HL-60 (cell line): Measurements from ENCODE around the gene SLC1A5.
"Not testable (repeated sequence)": the region's sequence is repeated elsewhere in the genome, so short reads cannot be mapped to it uniquely, and the experiment has no call there.

Experiments
- DNase-seq, 2 experiments: peaks; one replicate each; pipeline ENCODE4 v3.0.0-alpha.2; 2010 to 2020; ENCODE audit warnings: low read depth in 1 of 2, low spot score in 1 of 2
- H3K27ac ChIP-seq: fragments of 250-450 bp; sonication (Bioruptor Pico); replicated peaks from 2 replicates; pipeline ENCODE4 v1.5.1; 2020; ENCODE audit warnings: mild to moderate bottlenecking, moderate library complexity
- H3K27me3 ChIP-seq: fragments of 250-450 bp; sonication (Bioruptor Pico); 2 replicates; pipeline ENCODE4 v1.5.1; 2021; ENCODE audit warnings: mild to moderate bottlenecking, moderate library complexity; ENCODE audit not compliant: insufficient read depth, poor library complexity, severe bottlenecking
- H3K4me3 ChIP-seq: replicated peaks from 2 replicates; pipeline ENCODE4 v1.5.1; 2011; ENCODE audit warnings: mild to moderate bottlenecking, control low read depth, low read length; ENCODE audit not compliant: insufficient read depth
- GABPA ChIP-seq: IDR thresholded peaks from 2 replicates; pipeline ENCODE4 v1.6.1; 2012; ENCODE audit warnings: low read depth
- POLR2AphosphoS5 ChIP-seq: IDR thresholded peaks from 2 replicates; pipeline ENCODE4 v1.6.1; 2012; ENCODE audit warnings: low read depth
- SPI1 ChIP-seq: IDR thresholded peaks from 2 replicates; pipeline ENCODE4 v1.6.1; 2012; ENCODE audit warnings: low read depth, mild to moderate bottlenecking, borderline replicate concordance
- TF ChIP-seq, protein P1 (sequence below): IDR thresholded peaks from one replicate; pipeline ENCODE4 v1.5.1; 2011; ENCODE audit warnings: low read length, control low read depth, inconsistent platforms; ENCODE audit not compliant: insufficient read depth
- TF ChIP-seq, protein P2 (sequence below): IDR thresholded peaks from 2 replicates; pipeline ENCODE4 v1.6.1; 2012; ENCODE audit warnings: low read depth; ENCODE audit not compliant: insufficient replicate concordance

SLC1A5 gene

DNA sequence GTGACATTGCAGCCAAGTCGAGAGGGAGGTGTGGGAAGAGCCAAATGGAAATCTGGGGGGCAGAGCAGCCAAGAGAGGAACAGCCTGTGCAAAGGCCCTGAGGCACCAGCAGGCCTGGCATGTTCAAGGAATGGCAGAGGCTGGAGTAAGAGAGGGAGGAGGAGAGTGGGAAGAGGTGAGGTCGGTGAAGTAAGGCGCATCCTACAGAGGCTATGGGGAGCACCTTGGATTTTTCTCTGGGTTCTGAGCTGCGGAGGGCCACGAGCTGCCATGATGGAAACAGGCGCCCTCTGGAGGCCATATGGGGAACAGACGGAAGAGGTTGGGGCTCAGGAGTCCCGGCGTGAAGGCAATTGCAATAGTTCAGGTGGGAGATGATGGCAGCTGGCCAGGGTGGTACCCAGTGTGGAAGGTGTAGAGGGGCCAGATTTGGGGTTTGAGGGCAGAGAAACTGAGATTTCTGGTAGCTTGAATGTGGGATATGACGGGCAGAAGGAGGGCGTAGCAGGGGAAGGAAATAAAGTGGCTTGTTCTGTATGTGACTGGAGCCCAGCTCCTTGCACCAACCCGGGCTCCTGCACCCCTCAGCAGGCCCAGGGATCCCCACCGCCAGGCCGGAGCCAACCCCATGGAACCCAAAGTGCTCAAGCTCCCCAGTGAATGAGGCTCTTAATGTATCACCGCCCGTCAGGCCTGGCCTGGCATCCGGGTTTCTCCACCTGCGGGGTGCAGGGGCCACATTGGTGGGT, 21.7 kb downstream of the SLC1A5 start:
- no peak for TF ChIP-seq POLR2AphosphoS5
- TF ChIP-seq, protein P1, sequence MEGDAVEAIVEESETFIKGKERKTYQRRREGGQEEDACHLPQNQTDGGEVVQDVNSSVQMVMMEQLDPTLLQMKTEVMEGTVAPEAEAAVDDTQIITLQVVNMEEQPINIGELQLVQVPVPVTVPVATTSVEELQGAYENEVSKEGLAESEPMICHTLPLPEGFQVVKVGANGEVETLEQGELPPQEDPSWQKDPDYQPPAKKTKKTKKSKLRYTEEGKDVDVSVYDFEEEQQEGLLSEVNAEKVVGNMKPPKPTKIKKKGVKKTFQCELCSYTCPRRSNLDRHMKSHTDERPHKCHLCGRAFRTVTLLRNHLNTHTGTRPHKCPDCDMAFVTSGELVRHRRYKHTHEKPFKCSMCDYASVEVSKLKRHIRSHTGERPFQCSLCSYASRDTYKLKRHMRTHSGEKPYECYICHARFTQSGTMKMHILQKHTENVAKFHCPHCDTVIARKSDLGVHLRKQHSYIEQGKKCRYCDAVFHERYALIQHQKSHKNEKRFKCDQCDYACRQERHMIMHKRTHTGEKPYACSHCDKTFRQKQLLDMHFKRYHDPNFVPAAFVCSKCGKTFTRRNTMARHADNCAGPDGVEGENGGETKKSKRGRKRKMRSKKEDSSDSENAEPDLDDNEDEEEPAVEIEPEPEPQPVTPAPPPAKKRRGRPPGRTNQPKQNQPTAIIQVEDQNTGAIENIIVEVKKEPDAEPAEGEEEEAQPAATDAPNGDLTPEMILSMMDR = peak; percentile 66
- Histone ChIP-seq H3K27me3 (no peaks in the 10 kb centered on the region), H3K4me3 (no peak overlapping the region), H3K27ac (no peak overlapping the region)
- peak in 1 of 2 experiments; percentile 63 for DNase-seq

DNA sequence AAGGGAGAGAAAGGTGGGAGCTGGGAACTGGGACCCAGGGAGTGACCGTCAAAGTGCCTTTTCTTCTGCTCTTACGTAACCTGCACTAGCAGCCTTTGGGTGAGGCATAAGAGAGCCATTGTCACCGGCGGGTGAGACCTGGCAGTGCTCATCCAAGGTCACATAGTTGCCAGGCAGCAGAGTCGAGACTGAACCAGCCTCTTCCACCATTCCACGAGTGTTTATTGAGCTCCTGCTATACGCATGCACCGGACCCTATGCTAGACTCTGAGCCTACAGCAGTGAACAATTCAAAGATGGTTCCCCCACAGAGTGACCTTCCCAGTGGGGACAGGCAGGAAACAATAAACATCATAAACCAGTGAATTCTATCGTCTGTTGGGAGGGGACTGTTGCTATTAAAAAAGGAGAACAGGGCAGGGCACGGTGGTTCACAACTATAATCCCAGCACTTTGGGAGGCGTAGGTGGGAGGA, 23.5 kb downstream of the SLC1A5 start:
- Histone ChIP-seq H3K27ac (no peak overlapping the region), H3K27me3 (no peaks in the 10 kb centered on the region), H3K4me3 (no peak overlapping the region)
- no peak for TF ChIP-seq POLR2AphosphoS5
- TF ChIP-seq, protein P2, sequence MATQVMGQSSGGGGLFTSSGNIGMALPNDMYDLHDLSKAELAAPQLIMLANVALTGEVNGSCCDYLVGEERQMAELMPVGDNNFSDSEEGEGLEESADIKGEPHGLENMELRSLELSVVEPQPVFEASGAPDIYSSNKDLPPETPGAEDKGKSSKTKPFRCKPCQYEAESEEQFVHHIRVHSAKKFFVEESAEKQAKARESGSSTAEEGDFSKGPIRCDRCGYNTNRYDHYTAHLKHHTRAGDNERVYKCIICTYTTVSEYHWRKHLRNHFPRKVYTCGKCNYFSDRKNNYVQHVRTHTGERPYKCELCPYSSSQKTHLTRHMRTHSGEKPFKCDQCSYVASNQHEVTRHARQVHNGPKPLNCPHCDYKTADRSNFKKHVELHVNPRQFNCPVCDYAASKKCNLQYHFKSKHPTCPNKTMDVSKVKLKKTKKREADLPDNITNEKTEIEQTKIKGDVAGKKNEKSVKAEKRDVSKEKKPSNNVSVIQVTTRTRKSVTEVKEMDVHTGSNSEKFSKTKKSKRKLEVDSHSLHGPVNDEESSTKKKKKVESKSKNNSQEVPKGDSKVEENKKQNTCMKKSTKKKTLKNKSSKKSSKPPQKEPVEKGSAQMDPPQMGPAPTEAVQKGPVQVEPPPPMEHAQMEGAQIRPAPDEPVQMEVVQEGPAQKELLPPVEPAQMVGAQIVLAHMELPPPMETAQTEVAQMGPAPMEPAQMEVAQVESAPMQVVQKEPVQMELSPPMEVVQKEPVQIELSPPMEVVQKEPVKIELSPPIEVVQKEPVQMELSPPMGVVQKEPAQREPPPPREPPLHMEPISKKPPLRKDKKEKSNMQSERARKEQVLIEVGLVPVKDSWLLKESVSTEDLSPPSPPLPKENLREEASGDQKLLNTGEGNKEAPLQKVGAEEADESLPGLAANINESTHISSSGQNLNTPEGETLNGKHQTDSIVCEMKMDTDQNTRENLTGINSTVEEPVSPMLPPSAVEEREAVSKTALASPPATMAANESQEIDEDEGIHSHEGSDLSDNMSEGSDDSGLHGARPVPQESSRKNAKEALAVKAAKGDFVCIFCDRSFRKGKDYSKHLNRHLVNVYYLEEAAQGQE = no peak
- DNase-seq = no peak

DNA sequence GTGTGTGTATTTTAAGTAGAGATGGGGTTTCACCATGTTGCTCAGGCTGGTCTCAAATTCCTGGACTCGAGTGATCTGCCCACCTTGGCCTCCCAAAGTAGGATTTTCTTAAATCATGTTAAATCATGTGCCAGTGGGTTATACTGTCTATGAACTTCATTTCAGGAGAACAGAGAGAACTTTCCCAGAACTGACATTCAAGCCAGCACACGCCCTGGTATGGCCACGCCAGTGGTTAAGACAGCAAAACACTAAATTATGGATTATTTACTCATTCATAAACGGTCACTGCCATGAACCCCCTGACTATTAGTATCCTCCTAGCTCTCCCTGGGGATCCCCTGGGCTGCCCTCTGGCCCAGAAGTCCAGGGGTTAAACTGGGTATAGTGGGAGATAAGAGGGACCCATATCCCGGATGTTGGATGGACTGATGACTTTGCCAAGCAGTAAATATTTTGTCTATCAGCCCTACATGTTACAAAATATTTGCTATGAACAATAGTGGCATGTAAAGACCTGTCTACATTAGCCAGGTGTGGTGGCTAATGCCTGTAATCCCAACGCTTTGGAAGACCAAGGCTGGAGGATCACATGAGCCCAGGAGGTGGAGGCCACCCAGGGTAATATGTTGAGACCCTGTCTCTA, 26.0 kb downstream of the SLC1A5 start:
- no peak for TF ChIP-seq SPI1
- no peak for TF ChIP-seq POLR2AphosphoS5
- TF ChIP-seq, protein P1 = no peak
- TF ChIP-seq, protein P2 = no peak
- no peak for TF ChIP-seq GABPA
- Histone ChIP-seq H3K27ac (no peak overlapping the region), H3K27me3 (no peaks in the 10 kb centered on the region), H3K4me3 (no peak overlapping the region)
- no peak for DNase-seq

DNA sequence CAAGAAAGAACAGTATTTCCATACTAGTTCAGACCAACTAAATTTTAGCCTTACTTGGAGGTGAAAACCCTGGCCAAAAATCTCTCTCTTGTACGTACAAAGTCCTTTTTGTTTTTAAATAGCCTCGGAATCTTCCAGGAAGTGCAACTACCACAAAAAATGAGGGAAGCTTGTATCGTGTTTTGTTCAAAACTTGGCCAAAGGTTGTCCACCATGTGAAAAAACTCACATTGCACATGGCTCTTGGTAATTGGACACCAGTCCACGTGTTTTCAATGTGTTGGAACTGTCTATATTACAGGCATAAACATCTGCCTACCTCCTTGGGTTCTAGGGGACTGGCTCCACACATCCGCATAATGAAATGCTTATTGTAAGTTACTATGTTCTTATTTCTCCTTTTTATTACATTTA, 27.0 kb downstream of the SLC1A5 start:
- TF ChIP-seq, protein P2 = no peak
- TF ChIP-seq POLR2AphosphoS5 = no peak
- TF ChIP-seq, protein P1 = no peak
- TF ChIP-seq GABPA = no peak
- no peak for TF ChIP-seq SPI1

DNA sequence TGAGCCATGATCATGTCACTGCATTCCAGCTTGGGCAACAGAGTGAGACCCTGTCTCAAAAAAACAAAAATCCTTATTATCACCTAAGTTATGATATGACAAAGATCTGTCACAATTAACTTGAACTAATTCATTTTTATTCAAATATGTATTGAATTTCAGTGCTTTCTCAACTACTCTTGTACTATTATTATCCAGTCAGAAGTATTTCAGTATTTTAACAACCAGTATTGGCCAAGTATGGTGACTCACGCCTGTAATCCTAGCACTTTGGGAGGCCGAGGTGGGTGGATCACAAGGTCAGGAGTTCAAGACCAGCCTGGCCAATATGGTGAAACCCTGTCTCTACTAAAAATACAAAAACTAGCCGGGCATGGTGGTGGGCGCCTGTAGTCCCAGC, 27.5 kb downstream of the SLC1A5 start:
- H3K27ac ChIP-seq = not testable (repeated sequence)

More for the DNA sequence above, 27.0 kb downstream of the SLC1A5 start:
- Histone ChIP-seq H3K4me3 (no peak overlapping the region), H3K27me3 (no peaks in the 10 kb centered on the region), H3K27ac (no peak overlapping the region)
- DNase-seq = no peak

More for the DNA sequence above, 27.5 kb downstream of the SLC1A5 start:
- not testable (repeated sequence) for H3K4me3 ChIP-seq, DNase-seq, H3K27me3 ChIP-seq
